SKM-1 treated with dmso at 0.1 percent for 144 hours (cell line): ENCODE measurements around the gene TMEM91.
"Not testable (repeated sequence)": the region's sequence is repeated elsewhere in the genome, so short reads cannot be mapped to it uniquely, and the experiment has no call there.

ENCODE experiments used
- DNase-seq: peaks from one replicate; lab custom pipeline; 2025; ENCODE audit not compliant: unreplicated experiment; lab: John Stamatoyannopoulos, UW

TMEM91 gene

DNA sequence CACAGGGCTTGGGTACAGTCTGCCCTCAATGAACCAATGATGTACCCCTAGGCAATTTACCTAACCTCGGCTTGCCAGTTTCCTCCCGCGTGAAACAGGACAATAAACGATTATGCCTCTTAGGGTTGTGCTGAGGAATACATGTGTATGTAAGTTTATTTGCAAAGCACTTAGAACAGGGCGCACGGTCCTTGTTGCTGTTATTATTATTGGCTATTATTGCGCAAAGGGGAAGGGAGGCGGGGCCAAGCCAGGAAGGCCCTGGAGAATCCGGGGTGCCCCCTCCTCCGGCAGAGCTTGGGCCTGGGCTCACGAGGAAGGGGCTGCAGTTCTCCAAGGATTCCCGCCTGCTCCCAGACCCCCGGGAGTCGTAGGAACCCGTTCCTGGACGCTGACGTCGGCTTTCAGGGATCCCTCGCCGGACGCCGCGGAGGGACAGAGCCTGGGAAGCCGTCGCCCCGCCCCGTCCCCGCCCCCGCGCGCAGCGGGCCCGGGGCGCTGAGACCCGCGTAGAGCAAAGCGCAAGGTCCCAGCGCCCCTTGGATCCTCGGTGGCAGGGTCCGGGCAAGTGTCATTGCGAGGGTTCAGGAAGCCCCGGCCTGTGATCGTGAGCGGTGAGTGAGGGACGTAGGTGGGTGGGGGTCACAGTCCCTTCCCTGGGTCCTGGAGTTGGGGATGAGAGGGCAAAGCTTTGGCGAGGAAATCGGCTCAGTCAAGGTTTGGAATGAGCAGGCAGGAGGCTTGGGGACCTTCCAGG, at the start of gene TMEM91:
Gene TMEM91 (plus strand): TSS at position 293 of the 757 bp plus-strand sequence. CDS start 1,777 bp downstream, outside the sequence.
- no peak for DNase-seq

DNA sequence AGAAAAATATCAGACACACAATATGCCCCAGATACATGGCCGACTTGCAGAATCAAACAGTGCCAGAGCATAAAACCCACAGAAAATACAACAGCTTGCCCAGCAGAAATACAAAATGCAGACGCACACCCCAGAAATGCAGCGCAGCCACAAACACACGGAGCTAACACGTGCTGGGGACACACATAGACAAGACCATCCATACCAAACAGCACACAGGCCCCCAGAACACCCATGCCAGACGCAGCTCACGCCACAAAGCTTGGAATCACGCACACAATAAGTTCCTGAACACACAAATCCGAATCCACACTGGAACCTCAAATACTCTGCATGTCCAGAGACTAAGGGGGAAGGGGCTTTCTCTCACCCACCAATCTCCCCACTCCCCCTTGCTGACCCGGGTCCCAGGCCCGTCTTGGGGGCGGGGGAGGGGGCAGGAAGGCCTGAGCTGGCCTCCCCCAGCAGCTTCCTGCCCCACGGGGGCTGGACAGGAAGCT, 49.2 kb upstream of the TMEM91 start:
- no peak for DNase-seq

DNA sequence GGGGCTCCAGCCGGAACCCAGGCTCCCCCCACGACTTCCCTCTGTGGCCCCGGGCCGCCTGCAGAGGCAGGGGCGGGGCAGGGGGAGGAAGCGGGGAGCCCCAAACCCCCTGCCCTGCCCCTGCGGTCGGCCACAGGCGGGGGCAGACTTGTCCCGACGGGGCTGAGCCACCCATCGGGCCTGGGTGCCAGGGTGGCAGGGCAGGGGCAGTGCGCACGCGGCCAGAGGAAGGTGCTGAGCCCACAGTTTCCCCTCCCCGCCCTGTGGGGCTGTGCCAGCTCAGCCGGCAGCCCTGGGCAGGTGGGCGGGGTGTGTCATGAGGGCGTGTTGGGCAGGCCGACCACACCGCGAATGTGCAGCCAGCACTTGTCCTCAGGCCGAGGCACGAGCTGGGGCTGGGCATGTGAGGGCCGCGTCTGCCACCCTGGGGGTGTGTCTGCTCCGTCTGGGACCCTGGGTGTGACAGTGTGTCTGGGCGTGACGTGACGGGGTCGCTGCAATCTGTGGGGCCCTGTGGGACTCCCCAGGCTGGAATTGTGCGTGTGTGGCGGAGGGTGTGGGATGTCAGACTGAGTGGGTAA, 48.7 kb upstream of the TMEM91 start:
- DNase-seq: peak; percentile 82

DNA sequence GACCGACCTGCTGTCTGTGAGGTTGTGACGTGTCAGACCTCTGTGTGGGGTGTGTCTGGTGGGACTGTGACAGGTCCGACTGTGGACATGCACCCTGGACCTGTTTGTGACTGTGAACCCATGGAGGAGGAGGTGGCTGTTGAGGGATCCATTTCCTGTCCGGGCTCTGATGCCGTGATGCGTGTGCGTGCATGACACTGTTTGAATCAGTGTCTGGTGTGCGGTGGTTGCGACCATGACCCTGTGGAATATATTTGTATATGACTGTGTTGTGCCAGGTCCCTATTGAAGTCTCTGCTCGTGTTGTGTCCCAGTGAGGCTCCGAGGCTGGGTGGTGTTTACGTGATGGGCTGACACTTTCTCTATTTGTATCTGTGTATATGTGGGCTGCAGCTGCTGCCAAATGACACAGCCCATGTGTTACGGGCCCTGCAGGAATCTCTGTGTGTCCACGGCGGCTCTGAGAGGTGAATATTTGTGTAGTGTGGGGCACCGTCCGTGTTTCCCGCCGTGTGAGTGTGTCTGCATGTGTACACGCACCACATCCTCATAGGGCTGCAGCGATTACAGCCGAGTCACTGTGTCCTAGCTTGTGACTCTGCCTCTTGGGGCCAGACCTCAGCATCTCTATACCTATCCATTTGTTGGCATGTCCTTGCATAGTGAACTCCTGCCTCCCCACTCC, 48.0 kb upstream of the TMEM91 start:
- no peak for DNase-seq

DNA sequence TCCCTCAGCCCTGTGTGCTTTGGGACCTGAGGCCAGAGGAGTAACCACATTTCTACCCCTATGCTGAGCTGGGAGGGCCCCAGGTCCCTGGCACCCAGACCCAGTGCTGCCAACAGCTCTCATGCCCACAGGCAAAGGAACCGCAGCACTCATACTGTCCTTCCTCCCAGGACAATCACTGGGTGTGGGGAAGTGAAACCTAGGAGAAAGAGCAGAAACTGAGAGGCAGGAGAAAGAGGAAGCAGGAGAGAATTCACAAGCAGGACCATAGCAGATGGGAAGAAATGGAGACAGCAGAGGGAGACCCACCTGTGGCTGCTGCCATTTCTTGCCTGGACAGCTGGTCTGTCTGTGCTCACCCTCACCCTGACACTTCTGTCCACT, 47.5 kb upstream of the TMEM91 start:
- DNase-seq: peak; percentile 67

DNA sequence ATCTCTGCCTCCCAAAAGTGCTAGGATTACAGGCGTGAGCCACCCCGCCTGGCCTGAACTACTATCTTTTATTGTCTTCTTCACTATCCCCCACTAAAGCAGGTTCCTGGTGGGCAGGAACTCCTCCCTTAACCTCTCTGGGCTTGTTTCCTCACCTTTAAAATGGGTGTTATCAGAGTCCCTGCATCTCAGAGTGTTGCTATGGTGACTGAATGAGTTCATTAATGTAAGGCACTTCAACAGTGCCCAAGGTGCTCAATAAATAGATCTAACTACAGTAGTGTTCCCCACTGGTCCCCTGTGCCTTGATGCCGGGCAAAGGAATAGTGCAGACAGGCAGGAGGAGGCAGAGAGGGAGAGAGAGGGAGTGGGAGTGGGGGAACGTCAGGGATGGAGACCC, 45.9 kb upstream of the TMEM91 start:
- DNase-seq: no peak

DNA sequence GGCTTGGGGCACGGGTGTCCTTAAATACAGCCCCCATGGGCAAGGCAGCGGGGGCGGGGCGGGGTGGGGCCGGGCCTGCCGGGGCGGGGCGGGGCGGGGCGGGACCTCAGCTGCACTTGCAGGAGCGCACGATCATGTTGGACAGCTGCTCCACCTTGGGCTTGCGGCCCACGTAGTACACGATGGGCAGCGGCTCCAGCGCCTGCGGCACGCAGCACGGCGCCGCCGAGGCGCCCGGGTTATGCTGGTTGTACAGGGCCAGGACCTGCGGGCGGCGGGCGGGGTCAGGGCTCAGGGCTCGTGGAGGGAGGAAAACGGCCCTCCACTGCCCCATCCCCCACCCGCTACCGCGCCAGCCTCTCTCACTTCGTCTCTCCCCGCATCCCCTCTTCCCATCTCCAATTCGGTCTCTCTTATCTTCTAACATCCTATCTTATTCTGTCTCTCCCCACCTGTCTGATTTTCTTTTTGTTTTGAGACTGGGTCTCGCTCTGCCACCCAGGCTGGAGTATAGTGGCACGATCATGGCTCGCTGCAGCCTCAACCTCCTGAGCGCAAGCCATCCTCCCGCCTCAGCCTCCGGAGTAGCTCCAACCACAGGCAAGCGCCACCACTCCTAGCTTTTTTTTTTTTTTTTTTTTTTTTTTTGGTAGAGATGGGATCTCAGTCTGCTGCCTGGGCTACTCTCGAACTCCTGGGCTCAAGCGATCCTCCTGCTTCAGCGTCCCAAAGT, 45.2 kb upstream of the TMEM91 start:
- DNase-seq: no peak

DNA sequence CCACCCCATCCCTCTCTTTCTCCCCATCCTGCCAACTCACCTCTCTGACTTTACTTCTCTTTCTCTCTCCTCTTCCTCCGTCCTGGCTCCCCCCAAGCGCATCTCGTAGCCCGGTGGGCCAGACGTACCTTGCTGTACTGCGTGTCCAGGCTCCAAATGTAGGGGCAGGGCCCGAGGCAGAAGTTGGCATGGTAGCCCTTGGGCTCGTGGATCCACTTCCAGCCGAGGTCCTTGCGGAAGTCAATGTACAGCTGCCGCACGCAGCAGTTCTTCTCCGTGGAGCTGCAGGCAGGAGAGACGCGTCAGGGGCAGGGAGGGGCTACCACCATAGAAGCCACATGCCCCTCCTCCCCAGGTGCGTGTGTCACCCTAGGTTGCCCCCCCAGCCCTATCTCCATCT, 44.3 kb upstream of the TMEM91 start:
- DNase-seq: no peak

DNA sequence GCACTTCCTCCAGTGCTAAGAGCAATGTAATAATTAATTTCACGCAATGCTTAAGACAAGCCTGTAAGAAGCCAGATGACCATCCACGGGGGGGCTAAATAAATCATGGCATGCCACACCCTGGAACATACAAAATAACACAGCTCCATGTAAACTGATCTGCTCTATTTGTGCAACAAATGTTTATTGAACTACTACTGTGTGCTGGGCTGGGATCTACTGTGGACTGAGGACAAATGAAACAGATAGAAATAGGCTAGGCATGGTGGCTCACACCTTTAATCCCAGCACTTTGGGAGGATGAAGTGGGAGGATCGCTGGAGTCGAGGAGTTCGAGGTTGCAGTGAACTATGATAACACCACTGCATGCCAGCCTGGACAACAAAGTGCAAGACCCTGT, 43.9 kb upstream of the TMEM91 start:
- DNase-seq: no peak

DNA sequence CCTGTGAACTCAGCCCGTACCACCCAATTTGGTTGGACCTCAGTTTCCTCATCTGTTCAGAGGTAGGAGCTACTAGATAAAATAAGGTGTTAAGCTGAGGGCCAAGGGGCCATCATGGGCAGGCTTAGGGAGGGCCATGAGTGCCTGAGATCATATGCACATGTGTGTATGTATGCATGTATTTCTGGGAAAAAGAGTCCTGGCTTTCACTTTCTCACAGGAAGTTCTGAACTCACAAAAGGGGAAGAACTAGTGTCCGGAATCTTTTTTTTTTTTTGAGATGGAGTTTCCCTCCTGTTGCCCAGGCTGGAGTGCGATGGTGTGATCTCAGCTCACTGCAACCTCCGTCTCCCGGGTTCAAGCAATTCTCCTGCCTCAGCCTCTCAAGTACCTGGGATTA, 41.5 kb upstream of the TMEM91 start:
- no peak for DNase-seq

DNA sequence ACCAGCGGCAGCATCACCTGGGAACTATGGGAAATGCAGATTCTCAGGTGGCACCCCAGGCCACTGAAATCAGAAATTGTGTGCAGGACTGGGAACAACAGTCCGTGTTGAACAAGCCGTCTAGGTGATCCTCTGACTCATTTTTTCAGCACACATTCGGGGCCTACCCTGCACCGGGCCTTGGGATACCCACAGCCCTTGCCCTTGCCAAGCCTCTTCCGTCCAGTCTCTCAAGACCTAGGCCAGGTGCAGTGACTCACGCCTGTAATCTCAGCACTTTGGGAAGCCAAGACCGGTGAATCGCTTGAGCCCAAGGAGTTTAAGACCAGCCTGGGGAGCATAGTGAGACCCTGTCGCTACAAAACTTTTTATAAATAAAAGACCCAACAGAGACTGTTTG, 40.9 kb upstream of the TMEM91 start:
- DNase-seq: no peak

DNA sequence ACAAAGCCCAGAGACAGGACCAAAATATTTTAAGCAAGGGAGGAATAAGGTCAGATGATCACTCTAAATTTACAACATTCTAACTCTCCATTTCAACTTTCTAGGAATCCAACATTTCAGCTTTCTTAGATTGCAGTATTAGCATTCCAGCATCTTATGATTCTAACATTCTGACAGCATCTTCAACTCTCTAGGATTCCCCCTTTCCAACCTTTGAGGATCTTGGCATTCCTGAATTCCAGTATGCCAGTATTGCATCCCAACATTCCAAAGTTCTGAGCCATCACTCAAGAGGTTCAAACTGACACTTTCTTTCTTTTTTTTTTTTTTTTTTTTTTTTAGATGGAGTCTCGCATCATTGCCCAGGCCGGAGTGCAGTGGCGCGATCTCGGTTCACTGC, 36.4 kb upstream of the TMEM91 start:
- DNase-seq: no peak

DNA sequence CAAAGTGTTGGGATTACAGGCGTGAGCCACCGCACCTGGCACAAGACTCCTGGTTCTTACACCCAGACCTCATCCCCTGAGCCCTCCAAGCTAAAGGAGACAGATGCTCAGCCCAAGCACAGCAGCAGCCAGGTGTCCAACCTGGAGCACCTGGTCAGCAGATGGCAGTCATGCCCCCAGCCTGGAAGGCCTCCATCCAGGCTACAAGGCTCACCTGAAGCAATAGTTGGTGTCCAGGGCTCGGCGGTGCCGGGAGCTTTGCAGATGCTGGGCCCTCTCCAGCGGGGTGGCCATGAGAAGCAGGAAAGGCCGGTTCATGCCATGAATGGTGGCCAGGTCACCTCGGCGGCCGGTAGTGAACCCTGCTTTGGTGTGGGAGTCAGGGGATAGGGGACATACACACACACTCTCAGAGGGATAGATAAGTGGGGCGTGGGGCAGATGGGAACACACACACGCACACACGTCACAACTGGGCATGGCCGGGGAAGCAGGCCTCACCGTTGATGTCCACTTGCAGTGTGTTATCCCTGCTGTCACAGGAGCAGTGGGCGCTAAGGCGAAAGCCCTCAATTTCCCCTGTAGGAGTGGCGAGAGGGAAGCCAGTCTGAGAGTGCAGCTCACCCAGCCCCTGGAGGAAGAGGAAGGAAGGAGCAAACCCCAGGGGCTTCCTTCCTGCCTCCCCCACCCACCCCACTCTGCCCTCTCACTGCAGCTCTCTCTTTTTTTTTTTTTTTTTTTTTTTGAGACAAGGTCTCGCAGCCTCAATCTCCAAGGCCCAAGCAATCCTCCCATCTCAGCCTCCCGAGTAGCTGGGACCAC, 34.5 kb upstream of the TMEM91 start:
- DNase-seq: no peak

DNA sequence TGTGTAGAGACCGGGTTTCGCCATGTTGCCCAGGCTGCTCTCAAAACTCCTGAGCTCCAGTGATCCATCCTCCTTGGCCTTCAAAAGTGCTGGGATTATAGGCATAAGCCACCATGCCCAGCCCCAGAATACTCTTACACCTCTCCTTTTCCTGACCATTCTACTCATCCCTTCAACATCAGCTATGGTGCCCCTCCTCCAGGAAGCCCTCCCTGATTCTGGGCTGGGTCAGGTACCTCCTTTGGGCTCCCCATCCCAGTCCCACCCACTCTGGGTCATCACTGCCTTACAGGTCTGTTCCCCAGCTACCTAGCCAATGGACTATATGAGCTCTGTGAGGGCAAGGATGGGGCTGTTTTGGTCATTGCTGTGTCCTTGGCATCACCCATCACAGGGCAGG, 32.2 kb upstream of the TMEM91 start:
- DNase-seq: no peak

DNA sequence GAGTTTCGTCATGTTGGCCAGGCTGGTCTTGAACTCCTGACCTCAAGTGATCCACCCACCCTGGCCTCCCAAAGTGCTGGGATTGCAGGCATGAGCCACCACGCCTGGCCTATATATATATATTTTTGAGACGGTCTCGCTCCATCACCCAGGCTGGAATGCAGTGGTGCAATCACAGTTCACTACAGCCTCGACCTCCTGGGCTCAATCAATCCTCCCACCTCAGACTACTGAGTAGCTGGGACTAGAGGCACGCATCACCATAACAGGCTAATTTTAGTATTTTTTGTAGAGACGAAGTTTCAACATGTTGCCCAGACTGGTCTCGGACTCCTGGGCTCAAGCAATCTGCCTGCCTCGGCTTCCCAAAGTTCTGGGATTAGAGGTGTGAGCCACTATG, 29.4 kb upstream of the TMEM91 start:
- DNase-seq: not testable (repeated sequence)

DNA sequence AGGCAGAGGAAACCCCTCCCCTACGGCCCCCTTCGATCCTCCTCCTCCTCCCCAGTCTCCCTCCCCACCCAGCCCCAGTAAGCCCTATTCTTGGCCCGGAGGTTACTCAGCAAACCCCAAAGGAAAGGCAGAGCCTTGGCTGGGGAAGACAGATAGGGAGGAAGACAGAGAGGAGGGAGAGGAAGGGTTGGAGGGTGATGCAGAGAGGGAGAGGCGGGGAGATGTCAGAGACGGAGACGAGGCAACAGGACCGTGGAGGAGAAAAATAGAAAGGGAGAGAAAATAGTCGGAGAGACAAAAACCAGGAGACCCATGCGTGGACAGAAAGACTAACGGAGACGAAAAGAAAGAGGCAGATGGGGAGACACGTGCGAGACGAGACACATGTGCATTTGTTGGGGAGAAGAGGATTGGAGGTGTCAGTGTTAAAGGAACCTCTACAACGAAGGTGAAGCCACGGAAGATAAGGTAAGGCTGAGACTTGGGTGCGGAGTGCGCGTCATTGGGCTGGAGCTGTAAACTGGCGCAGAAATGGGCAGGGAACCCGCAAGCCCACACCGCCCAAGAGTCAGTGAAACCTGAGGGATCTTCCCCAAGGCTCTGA, 25.5 kb upstream of the TMEM91 start:
- no peak for DNase-seq

DNA sequence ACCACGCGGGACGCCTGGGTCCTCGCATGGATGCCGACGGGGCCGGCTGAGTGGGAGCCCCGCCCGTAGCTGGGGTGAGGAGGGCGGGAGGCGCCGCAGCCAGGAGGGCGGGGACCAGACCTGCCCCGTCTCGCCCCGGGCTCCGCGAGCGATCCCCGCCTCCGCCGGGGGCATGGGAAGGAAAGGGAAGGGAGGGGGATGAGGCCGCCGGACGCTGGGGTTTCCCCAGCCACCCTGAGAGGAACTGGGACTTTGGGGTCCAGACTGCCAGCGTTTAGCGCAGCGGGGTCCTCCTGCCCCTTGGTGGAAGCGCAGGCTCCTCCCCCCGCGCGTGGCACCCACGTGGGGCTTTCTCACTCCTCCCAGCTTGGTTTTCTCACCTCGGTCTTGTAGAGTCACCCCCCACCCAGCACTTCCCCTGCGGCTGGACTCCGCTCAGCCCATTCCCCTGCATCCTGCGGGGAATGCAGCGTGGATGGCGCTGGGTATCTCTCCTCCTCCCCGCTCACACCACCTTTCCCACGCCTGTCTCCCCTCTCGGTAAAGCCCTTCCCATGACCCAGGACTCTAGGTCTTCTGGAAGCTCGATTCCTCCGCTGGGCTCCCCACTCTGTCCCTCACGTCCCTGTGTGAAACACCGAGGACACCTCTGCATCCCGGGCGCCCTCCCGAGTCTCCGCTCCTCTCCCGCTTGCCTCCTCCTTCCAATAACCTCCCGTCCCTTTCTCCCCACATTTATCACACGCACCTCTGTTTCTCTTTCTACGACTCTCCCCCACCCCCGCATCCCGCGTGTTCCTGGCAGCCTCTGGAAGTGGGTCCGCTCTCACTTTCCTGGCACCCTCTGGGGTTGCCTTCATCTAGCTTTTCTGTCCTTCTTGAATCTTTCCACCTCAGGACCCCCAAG, 24.7 kb upstream of the TMEM91 start:
- DNase-seq: peak; percentile 61

DNA sequence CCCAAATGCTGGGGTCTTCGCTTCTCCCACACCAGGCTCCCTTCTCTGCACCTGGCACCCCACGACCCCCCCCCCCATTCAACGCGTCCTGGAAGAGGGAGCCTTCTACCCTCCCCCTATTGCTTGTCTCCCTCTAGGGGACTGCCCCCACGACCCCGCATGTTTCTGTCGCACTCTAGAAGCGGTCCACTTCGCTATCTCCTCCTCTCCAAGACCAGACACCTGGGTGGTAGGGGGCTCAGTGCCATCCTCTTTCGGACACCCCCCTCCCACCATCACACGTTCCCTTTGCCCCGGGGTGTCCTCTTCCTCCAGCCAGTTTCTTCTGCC, 24.1 kb upstream of the TMEM91 start:
- DNase-seq: no peak
